ENCODE data around the gene LENG9.
"Not testable (repeated sequence)": the region's sequence is repeated elsewhere in the genome, so short reads cannot be mapped to it uniquely, and the experiment has no call there.

Gene LENG9

DNA sequence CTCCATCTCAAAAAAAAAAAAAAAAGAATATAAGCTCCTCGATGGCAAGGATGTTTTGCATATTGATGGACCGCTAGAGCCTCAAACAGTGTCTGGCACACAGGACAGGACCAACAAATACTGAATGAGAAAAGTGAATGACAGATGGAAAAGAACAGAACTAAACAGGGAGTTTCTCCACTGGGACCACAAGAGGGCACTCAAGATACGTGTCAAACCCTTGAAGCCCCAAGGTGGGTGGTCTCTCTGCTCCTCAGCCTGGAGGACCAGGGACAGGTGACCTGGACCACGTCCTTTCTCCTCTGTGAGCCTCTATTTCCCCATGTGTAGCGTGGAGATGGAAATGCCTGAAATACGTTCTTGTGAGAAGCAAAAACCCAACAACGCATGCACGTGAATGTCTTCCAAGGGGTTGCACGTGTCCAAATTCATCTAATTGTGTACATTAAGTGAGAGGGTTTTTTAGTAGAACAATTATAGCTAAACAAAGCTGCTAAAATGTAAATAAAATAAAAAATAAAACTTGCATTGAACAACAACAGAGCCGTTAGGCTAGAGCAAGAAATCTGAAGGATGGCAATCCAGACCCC, 15.2 kb upstream of the LENG9 start:
- DNase-seq (ENCODE audit: low read depth in 1 of 2, low spot score in 1 of 2): no peak

GRCh38 chr19:54477650-54478049, 14.1 kb upstream of the LENG9 start:
- no peak for DNase-seq (ENCODE audit: low read depth in 1 of 2, low spot score in 1 of 2)

DNA sequence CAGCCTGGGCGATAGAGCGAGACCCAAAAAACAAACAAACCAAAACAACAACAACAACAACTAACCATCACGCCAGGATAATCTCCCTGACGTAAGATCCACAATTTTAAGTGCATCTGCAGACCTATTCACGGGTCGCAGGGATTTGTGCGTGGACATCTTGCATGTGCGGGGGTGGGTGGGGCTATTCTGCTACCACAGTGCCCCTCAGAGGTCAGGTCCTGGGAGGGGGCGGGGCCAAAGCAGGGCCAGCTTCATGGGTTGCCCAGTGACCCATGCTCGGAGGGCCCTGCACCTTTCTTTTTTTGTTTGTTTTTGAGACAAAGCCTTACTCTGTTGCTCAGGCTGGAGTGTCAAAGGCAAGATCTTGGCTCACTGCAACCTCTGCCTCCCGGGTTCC, 12.1 kb upstream of the LENG9 start:
- DNase-seq (ENCODE audit: low read depth in 1 of 2, low spot score in 1 of 2): no peak

- DNase-seq (ENCODE audit: low read depth in 1 of 2, low spot score in 1 of 2): no peak
Observed at GRCh38 chr19:54473892-54474372, 10.4 kb upstream of the LENG9 start.

GRCh38 chr19:54473071-54473891, 9.7 kb upstream of the LENG9 start, which contains the start of gene CDC42EP5:
Gene CDC42EP5, minus strand, starts transcription at chr19:54473296. Its CDS starts 7,749 bp downstream, at chr19:54465547.
- DNase-seq (ENCODE audit: low read depth in 1 of 2, low spot score in 1 of 2): no peak

DNA sequence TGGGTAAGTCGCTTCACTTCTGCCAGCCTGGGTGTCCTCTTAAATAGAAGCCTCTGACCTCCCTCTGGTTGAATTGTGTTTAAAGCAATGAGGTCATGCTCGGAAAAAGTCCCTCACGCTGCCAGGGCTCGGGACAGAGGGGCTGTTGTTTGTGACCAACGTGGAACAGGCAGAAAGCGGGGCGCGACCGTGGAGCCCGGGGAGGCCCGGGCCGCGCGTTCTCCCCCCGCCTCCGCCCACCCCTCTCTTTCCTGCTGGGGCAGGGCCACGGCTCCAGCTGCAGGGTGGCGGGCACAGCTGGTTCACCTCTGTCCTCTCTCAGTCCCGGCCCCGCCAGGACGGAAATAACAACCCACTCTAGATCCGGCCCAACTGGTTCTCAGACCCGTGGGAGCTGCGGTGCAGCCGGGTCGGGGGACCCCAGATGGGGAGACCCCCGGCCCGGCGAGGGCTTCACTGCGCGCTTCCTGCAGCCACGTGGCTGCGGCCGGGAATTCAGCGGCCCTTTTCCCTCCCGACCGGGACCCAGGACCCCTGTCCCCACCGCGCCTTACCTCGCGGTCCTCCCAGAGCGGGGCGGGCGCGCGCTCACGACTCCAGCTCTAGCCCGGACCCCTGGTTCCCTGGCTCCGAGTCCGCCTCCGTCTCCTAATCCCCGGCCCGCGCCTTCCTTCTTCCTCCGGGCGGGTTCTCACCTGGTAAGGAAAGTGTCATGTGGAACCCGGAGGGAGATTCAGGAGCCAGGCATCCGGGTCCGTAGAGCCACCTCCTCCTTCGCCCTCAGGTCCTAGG, 7.6 kb upstream of the LENG9 start:
- no peak for DNase-seq (ENCODE audit: low read depth in 1 of 2, low spot score in 1 of 2)

DNA sequence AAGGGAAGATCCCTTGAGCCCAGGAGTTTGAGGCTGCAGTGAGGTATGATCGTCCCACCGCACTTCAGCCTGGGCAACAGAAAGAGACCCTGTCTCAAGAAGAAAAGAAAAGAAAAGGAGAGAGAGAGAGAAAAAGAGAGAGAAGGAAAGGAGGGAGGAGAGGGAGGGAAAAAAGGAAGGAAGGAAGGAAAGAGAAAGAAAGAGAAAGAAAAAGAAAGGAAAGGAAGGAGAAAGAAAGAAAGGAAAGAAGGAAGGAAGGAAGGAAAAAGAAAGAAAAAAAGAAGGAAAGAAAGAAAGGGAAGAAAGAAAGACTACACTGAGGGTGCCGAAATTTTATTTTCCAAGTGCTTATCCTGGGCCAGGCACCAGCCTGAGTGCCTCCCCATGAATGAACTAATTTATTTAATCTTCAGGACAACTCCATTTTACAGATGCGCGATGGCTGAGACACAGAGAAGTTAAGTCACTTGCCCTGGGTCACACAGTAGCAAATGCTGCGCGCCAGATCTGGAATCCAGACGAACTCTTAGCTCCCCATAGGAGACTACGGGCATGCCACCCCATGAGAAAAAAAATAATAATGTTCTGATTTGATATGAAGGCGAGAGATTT, 6.8 kb upstream of the LENG9 start:
- DNase-seq (ENCODE audit: low read depth in 1 of 2, low spot score in 1 of 2): no peak

GRCh38 chr19:54469496-54469934, 5.9 kb upstream of the LENG9 start:
- DNase-seq (ENCODE audit: low read depth in 1 of 2, low spot score in 1 of 2): no peak

- DNase-seq (ENCODE audit: low read depth in 1 of 2, low spot score in 1 of 2): not testable (repeated sequence)
Observed at GRCh38 chr19:54466110-54466480, 2.5 kb upstream of the LENG9 start.

DNA sequence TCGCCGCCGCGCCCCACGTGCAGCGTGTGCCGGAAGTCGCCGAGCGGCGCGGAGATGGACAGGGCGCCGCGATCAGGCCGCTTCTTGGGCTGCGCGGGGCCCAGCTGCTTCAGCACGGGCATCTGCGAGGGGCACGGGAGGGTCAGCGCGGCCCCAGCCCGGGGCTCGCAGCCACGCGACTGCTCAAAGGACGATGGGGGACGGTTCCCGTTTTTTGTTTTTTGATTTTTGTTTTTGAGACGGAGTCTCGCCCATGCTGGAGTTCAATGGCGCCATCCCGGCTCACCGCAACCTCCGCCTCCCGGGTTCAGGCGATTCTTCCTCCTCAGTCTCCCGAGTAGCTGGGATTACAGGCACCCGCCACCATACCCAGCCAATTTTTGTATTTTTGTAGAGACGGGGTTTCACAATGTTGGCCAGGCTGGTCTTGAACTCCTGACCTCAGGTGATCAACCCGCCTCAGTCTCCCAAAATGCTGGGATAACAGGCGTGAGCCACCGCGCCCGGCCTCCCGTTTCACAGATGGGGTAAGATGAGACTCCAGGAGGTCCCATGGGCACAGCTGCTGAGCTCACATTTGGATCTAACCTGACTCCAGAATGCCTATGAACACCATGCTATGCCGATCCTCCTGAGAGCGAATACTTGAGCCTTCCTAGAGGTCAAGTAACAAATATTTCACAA, 2.0 kb upstream of the LENG9 start:
- DNase-seq (ENCODE audit: low read depth in 1 of 2, low spot score in 1 of 2): no peak

- DNase-seq (ENCODE audit: low read depth in 1 of 2, low spot score in 1 of 2): peak; percentile 22 to 51
Observed at GRCh38 chr19:54464630-54465425, 1.2 kb upstream of the LENG9 start.

GRCh38 chr19:54464044-54464629, 559 bp upstream of the LENG9 start:
- DNase-seq (ENCODE audit: low read depth in 1 of 2, low spot score in 1 of 2): peak; percentile 41 to 66

GRCh38 chr19:54462655-54463530, 685 bp downstream of the LENG9 start:
- peak; percentile 39 to 49 for DNase-seq (ENCODE audit: low read depth in 1 of 2, low spot score in 1 of 2)

- DNase-seq (ENCODE audit: low read depth in 1 of 2, low spot score in 1 of 2): no peak
Observed at GRCh38 chr19:54462047-54462654, 1.4 kb downstream of the LENG9 start.

GRCh38 chr19:54461613-54462012, 2.0 kb downstream of the LENG9 start:
- DNase-seq (ENCODE audit: low read depth in 1 of 2, low spot score in 1 of 2): no peak

- DNase-seq (ENCODE audit: low read depth in 1 of 2, low spot score in 1 of 2): no peak
Observed at GRCh38 chr19:54461210-54461609, 2.4 kb downstream of the LENG9 start.

GRCh38 chr19:54460230-54461005, 3.2 kb downstream of the LENG9 start:
- no peak for DNase-seq (ENCODE audit: low read depth in 1 of 2, low spot score in 1 of 2)
